Measurements from ENCODE around the gene PANK3.
"Not testable (repeated sequence)": the region's sequence is repeated elsewhere in the genome, so short reads cannot be mapped to it uniquely, and the experiment has no call there.

PANK3 gene

DNA sequence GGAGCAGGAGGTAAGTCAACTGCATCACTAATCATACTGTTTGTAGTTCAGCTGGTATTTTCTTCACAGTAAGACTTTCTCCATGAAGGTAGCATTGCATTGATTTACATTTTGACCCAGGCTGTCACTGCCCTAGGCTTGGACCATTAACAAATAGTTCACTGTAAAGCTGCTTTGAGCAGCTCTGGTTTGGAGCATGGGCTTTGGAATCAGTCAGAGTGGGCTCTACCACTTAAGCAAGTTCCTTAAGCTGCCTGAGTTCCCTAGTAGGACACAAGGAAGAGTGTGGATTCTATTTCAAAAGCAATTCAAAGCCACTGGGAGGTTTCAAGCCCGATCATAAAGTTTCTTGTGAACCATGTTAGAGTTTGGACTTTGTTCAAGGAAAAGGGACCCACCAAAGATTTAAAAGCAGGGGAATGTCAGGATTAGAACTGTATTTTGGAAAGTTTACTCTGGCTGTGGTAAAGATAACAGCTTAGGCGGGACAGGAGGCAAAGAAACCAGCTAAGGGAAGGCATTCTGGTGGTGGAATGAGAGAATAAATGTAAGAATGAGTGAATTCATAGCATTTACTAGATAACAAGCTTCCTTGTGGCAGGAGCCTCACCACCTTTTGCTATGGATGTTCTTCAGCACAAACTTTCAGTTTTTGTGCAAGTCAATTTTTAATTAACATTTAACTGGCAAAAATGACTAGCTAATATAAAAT, 12.3 kb upstream of the PANK3 start:
- DNase-seq = no peak

DNA sequence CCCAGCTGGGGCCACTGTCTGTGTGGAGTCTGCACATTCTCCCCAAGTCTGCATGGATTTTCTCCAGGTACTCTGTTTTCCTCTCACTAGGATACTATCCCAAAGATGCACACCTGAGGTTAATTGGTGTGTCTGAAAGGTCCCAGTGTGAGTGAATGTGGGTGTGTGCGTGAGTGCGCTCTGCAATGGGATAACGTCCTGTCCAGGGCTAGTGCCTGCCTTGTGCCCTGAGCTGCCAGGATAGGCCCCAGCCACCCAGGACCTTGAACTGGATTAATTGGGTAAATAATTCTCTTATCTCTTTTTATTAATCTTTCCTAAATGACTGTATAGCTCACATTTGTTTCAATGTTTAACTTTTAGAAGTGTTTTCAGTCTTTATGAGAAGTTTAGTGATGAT, 11.5 kb upstream of the PANK3 start:
- no peak for DNase-seq

DNA sequence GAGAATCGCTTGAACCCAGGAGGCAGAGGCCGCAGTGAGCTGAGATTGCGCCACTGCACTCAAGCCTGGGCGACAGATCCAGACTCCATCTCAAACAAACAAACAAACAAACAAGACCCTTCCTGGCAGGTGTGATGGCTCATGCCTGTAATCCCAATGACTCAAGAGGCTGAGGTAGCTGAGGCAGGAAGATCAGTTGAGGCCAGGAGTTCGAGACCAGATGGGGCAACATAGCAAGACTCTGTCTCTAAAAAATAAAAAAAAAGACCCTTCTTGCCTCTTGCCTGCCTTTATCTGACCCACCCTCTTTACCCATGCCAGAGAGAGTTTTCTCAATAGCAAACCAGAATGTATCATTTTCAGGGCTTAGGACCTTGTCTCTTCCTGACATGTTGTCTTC, 8.8 kb upstream of the PANK3 start:
- no peak for DNase-seq

GRCh38 chr5:168585119-168585856, 6.1 kb upstream of the PANK3 start:
- no peak for DNase-seq

DNA sequence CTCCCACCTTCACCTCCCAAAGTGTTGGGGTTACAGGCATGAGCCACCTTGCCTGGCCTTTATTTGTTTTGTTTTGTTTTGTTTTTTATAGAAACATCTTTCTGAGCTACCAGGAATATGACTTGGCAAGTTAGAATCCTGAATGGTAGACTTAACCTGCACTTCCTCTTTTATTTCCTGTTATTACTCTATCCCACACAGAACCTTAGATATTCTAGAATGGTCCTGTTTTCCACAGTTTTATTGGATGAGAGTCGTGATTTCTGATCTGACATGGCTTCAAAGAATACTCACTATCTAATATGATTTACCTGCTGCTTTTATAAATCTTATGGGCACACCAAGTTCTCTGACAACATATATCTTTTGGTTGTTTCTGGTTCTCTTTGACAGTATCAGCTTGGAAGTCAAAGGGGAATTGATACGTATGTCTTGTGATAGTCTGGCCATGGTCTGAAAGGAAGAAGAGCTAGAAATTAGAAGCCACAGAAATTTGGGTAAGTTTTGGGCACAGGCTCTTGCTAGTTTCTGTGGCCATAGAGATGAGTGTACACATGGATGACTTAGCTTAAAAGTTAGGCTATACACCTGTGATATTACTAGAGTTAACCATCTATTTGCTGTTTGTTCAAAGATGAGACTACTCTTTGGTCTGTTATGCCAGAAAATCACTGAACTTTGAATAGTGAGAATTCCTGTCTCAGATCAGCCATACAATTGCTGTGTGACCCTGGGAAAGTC, 4.7 kb upstream of the PANK3 start:
- no peak for DNase-seq

- not testable (repeated sequence) for DNase-seq
Measured at GRCh38 chr5:168580814-168581469, 1.8 kb upstream of the PANK3 start.

DNA sequence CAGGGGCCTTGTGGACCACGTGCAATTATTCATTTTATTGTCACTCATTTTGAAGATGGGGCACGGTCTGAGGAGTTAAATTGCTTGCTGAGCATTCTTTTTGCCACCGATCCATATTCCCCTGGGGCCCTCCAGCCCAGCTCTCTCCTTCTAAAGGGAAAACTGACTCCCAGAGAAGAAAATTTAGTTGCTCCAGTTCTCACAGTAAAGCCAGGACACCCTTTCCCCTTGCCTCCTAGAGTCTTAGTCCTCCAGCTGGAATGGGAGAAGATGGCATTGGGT, 1.0 kb upstream of the PANK3 start:
- no peak for DNase-seq

DNA sequence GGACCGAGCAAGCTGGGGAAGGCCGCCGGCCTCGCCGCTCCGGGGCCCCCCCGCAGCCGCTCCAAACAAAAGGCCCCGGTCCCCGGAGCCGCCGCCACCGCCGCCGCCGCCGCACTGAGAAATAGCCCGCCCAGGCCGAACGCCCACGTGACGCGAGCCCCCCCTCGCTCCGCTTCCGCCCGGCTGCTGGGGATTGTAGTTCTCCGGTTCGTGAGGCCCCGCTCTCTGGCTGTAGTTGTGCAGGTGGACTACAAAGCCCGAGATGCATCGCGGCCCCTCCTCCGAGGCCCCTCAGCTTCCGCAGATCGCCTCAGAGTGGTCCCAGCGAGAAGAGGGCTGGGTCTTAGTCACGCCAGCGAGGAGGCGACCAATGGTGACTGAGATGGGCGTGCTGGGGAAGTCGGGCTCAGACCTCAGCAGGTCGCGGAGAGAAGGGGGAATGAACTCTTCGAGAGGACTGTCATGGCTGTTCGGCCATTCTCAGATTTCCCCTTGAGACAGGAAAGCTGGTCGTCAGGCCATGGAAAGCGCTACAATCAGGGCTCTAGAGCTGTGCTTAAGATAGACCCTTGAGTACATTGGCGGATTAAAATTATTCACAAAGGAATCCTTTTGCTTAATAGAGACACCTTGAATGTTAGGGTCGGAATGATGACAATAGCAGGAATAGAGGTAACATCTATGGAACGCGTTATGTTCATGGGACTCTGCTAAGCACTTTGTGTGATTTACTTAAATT, 489 bp upstream of the PANK3 start:
- DNase-seq = peak; percentile 97

DNA sequence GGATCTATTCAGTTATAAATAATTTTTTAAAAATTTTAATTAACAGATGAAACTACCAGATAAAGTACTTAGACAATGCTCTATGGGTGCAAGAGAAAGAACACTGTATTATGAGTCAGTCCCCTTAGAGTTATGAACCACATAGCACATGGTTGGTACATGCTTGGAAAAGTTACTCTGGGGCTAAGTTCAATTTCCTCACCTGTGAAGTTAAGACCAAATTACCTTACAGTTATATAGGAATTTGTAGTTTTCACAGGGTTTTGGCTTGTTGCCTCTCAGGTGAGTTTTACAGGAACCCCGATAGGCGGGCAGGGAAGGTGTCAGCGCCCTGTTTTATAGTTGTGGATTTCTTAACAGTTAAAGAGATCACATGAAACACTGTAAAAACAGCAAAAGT, 1.2 kb downstream of the PANK3 start:
- DNase-seq = no peak

- no peak for DNase-seq
Measured at GRCh38 chr5:168575391-168576372, 3.5 kb downstream of the PANK3 start.

DNA sequence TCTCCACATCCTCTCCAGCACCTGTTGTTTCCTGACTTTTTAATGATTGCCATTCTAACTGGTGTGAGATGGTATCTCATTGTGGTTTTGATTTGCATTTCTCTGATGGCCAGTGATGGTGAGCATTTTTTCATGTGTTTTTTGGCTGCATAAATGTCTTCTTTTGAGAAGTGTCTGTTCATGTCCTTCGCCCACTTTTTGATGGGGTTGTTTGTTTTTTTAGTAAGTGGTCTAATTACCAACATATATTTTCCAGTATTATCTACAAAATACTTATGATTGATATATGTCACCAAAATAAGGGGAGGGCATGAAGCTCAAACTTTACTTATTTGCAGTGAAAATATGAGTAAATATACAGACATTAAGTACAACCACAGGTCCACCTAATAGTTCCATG, 5.0 kb downstream of the PANK3 start:
- not testable (repeated sequence) for DNase-seq

DNA sequence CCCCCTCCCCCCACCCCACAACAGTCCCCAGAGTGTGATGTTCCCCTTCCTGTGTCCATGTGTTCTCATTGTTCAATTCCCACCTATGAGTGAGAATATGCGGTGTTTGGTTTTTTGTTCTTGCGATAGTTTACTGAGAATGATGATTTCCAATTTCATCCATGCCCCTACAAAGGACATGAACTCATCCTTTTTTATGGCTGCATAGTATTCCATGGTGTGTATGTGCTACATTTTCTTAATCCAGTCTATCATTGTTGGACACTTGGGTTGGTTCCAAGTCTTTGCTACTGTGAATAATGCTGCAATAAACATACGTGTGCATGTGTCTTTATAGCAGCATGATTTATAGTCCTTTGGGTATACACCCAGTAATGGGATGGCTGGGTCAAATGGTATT, 5.5 kb downstream of the PANK3 start:
- not testable (repeated sequence) for DNase-seq

- no peak for DNase-seq
Measured at GRCh38 chr5:168570490-168571328, 8.5 kb downstream of the PANK3 start.

DNA sequence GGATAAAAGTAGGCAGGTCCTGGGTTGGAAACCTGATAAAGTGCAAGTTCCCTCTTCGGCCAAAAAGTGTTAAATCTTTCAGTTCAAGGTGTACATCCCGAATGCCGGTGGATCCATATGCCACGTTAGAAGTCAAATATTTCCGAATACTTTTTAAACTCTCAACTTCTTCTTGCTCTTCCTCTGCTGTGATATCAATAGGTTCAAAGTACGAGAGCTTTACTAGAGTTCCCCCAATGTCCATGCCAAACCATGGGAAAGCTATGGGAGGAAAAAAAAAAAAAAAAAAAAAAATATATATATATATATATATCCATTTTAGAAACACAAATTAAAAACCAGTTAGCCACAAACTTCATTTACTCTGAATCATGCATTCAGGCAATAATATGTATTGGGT, 10.4 kb downstream of the PANK3 start:
- DNase-seq = no peak

DNA sequence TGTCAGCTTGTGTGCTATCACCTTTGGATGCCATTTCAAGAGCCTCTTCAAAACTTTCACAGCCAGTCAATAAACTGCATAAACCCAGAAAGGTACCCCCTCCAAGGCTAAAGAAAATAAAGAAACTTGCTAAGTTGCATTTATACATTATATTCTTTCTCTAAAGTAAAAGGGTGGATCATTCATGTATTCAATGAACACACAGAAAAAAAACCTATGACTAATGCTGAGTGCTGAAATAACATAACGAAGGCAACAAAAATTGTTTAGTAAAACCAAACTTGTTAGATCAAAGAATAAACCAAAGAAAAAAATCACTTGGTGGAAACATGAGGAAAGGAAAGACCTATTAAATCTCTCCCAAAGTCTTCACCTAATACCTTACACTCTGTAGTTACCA, 15.2 kb downstream of the PANK3 start:
- DNase-seq = no peak

DNA sequence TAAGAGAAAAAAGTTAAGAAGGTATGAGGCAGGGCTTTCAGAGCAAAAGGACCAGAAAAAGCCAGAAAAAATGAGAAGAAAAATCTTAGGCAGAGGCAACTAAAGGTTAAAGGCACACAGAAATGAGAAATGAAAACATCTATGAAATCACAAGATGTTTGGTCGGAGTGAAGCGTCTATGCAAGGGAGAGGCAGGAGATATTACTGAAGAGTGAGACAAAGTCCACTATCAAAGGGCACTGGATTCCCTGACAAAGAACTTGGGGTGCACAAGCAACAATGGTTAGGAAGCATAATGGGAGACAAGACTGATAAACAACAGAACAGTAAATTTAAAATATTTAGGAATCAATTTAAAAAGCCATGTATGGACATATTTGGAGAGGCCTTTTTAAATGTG, 16.9 kb downstream of the PANK3 start:
- DNase-seq = no peak

DNA sequence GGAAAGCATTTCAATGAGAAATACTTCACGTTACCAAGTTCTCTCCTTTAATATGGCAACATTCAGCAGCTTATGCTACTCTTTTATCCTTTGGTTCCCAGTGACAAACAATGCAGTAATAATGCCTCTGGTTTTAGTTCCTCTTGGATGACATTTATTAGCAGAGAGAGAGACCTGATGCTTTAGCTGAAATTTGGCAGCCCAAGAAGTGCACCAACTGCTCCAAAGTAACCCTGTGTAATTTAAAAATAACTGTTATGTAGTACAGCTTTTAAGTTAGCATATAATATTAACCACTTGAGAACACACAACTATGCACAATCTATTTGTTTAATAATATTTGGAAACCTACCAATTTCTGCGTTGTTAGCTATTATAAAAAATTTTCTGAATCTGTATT, 21.8 kb downstream of the PANK3 start:
- no peak for DNase-seq

DNA sequence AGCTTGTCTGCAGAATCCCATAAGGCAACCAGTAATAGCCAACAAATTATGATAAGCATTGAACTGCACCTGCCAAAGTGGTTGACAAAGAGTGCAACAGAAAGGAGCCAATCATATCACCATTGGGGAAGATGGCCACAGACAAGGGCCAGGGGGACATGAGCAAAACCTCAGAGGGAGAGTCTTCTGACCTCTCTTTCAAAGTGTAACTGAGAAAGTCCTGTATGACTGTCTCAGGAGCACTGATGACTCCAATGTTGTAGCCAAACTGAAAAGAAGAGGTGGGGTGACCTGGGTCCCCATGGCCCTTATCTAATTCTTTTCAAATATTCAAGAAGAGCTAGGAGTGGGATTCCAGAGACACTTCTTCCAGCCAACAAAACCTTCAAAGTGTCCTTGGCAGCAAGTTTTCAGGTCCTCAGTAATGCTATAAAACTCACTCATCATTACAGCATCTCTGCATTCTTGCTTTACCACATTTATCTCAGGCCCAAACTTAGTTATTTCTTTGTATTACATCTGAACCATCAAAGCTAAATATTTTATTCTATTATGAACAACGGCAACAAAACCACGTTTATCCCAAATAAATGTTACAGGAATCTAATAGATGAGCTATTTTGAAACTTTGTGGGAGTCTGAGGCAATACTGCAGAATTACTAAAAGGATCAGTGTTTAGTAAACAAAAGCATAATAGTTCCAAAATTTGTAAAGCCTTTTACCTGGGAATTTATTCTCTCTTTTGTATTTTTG, 25.6 kb downstream of the PANK3 start:
- DNase-seq = no peak

DNA sequence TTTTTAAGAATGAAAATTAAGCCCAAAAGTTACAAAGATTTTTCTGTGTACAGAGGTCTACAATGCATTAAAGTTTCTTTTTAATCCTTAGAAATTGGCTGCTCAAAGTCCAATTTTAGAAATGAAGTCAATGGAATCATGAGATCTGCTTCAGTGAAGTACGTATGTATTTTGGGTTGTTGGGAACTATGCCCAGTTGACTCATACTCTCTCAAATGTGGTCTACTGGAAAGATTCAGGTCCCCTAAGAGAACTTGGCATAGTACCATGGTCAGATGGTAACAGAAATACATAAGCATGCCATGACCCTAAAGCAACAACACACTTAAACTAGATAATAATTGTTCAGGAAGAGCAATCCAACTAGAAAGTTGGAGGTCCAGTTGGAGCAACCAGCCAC, 27.0 kb downstream of the PANK3 start:
- no peak for DNase-seq

GRCh38 chr5:168550656-168551055, 28.5 kb downstream of the PANK3 start:
- no peak for DNase-seq
